ENCODE measurements around the gene IMPA2. TPM values are rescaled to one million over a fixed set of nuclear protein-coding genes. Genes with fewer than 3 reads are reported as not detected.

IMPA2 gene
- total RNA-seq, 1 donor from 2014 or later = 6.1 TPM

- no peak for DNase-seq
Measured at GRCh38 chr18:11990539-11990938, 9.2 kb downstream of the IMPA2 start.

GRCh38 chr18:11991021-11991795 is 9.9 kb downstream of the IMPA2 start:
- no peak for DNase-seq

GRCh38 chr18:11992096-11992790 is 10.9 kb downstream of the IMPA2 start:
- no peak for DNase-seq

GRCh38 chr18:11993264-11993916 is 12.1 kb downstream of the IMPA2 start:
- DNase-seq = no peak

GRCh38 chr18:11994336-11994702 is 13.0 kb downstream of the IMPA2 start:
- DNase-seq = no peak

- no peak for DNase-seq
Measured at GRCh38 chr18:11994703-11995444, 13.6 kb downstream of the IMPA2 start.

GRCh38 chr18:11995445-11996189 is 14.3 kb downstream of the IMPA2 start:
- DNase-seq = peak; percentile 36

- DNase-seq = no peak
Measured at GRCh38 chr18:11996190-11996754, 15.0 kb downstream of the IMPA2 start.

GRCh38 chr18:11996907-11997306 is 15.6 kb downstream of the IMPA2 start:
- no peak for DNase-seq

GRCh38 chr18:11997466-11997865 is 16.2 kb downstream of the IMPA2 start:
- DNase-seq = no peak

- no peak for DNase-seq
Measured at GRCh38 chr18:11998193-11998592, 16.9 kb downstream of the IMPA2 start.

- no peak for DNase-seq
Measured at GRCh38 chr18:11999429-11999828, 18.1 kb downstream of the IMPA2 start.

GRCh38 chr18:12000072-12000659 is 18.9 kb downstream of the IMPA2 start:
- DNase-seq = no peak

- DNase-seq = no peak
Measured at GRCh38 chr18:12001421-12001820, 20.1 kb downstream of the IMPA2 start.

GRCh38 chr18:12003894-12004293 is 22.6 kb downstream of the IMPA2 start:
- DNase-seq = no peak

GRCh38 chr18:12005538-12006487 is 24.5 kb downstream of the IMPA2 start:
- DNase-seq = no peak

GRCh38 chr18:12006488-12006840 is 25.2 kb downstream of the IMPA2 start:
- DNase-seq = no peak

- no peak for DNase-seq
Measured at GRCh38 chr18:12007063-12007462, 25.8 kb downstream of the IMPA2 start.

- DNase-seq = no peak
Measured at GRCh38 chr18:12008181-12008767, 27.0 kb downstream of the IMPA2 start.
